ENCODE data around the gene PXK.

DNA sequence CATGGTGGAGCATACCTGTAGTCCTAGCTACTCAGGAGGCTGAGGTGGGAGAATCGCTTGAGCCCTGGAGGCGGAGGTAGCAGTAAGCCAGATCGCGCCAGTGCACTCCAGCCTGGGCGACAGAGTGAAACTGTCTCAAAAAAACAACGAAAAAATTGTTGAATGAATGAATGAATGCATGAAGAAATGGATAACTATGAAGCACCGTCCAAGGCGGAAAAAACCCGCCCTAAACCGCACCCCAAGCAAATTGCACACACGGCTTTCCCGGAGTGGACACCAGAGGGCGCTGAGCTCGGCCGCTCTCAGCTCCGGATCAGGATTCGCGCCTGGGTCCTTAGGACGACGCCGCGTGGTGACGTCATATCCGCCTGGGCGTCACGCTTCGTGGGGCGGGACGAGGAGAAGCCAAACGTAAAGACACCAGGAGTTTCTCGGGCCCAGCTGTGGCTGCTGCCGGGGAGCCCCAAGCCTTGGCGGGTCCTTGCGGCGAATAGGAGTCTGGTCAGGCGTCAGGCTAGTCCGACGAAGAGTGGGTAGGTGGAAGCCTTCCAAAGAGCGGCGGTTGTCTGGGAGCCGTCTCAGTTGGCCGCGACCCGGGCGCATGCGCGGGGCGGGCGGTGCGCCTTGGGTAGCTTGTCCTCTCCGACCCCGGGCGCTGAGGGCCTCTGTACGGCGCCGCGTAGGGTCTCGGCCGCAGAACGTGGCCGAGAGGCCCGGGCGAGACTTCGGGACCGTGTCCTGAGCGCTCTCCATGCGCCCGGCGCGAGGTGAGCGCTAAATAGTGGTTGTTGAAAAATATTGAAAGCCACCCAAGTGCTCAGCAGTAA lies 26.6 kb upstream of the PXK start, which contains the start of the genes HTD2 and RPP14:
- TF ChIP-seq GATA2 (IDR thresholded peaks at IDR 0.05; ENCODE audit: low read depth, low read length) (no peak), GATA3 (IDR thresholded peaks at IDR 0.05; ENCODE audit: low read depth, low read length) (no peak)
